ENCODE measurements around the gene DECR2.
A peak's percentile ranks its signal among the peaks of the same experiment; 100 is the strongest.
"Not testable (repeated sequence)": the region's sequence is repeated elsewhere in the genome, so short reads cannot be mapped to it uniquely, and the experiment has no call there.

Gene DECR2

DNA sequence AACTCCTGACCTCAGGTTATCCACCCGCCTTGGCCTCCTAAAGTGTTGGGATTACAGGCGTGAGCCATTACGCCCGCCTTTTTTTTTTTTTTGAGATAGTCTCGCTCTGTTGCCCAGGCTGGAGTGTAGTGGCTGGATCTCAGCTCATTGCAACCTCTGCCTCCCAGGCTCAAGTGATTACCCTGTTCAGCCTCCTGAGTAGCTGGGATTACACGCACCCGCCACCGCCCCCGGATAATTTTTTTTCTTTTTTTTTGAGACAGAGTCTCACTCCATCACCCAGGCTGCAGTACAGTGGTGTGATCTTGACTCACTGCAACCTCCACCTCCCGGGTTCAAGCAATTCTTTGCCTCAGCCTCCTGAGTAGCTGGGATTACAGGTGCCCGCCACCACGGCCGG, 20.5 kb downstream of the DECR2 start:
- DNase-seq; H3K4me3 Mint-ChIP-seq; H3K27ac Mint-ChIP-seq; ATAC-seq (replicated peaks); H3K9me3 Mint-ChIP-seq; H3K36me3 Mint-ChIP-seq: not testable (repeated sequence)
- Mint-ChIP-seq H3K27me3 (peaks cover 6 to 13% of the 10 kb centered on the region in 2 donors), H3K4me1 (peaks cover 12 to 22% of the 10 kb centered on the region in 2 donors)

- DNase-seq (no peak), ATAC-seq (replicated peaks) (no peak)
- H3K36me3 Mint-ChIP-seq, result peaks cover 5 to 19% of the 10 kb centered on the region in 2 donors
- peak overlapping the region; percentile 42 for H3K27ac Mint-ChIP-seq
- peaks cover 23 to 40% of the 10 kb centered on the region in 2 donors for H3K4me1 Mint-ChIP-seq
- H3K27me3 Mint-ChIP-seq, result peaks cover 6 to 13% of the 10 kb centered on the region in 2 donors
- no peaks in the 10 kb centered on the region for H3K9me3 Mint-ChIP-seq
- H3K4me3 Mint-ChIP-seq, result peak overlapping the region; percentile 91 to 92
These were observed 22.4 kb downstream of the DECR2 start for GRCh38 chr16:424033-424622.

GRCh38 chr16:424623-425081, 23.0 kb downstream of the DECR2 start:
- Mint-ChIP-seq H3K4me3 (peak overlapping the region; percentile 91 to 92), H3K36me3 (peaks cover 8 to 19% of the 10 kb centered on the region in 2 donors), H3K9me3 (no peaks in the 10 kb centered on the region), H3K4me1 (peaks cover 23 to 40% of the 10 kb centered on the region in 2 donors), H3K27me3 (peaks cover 6 to 13% of the 10 kb centered on the region in 2 donors), H3K27ac (peak overlapping the region; percentile 42)
- DNase-seq (no peak), ATAC-seq (replicated peaks) (no peak)

GRCh38 chr16:425082-425718, 23.5 kb downstream of the DECR2 start, which contains the start of gene RAB11FIP3:
Gene RAB11FIP3, plus strand, starts transcription at chr16:425649. Its CDS starts 358 bp downstream, at chr16:426007.
- peaks cover 23 to 40% of the 10 kb centered on the region in 2 donors for H3K4me1 Mint-ChIP-seq
- H3K36me3 Mint-ChIP-seq, result peaks cover 10 to 19% of the 10 kb centered on the region in 2 donors
- peaks cover 6 to 13% of the 10 kb centered on the region in 2 donors for H3K27me3 Mint-ChIP-seq
- H3K27ac Mint-ChIP-seq, result peak within 1 kb of the TSS; percentile 93
- ATAC-seq (replicated peaks) (peak; percentile 91 to 94), DNase-seq (peak; percentile 81)
- peak within 1 kb of the TSS; percentile 91 to 92 for H3K4me3 Mint-ChIP-seq
- H3K9me3 Mint-ChIP-seq, result no peaks in the 10 kb centered on the region

- Mint-ChIP-seq H3K27me3 (peaks cover 6 to 13% of the 10 kb centered on the region in 2 donors), H3K27ac (no peak overlapping the region), H3K9me3 (no peaks in the 10 kb centered on the region), H3K36me3 (peaks cover 11 to 19% of the 10 kb centered on the region in 2 donors), H3K4me3 (peak overlapping the region; percentile 91 to 92), H3K4me1 (peaks cover 23 to 40% of the 10 kb centered on the region in 2 donors)
- peak; percentile 56 to 63 for ATAC-seq (replicated peaks)
- no peak for DNase-seq
These were observed 24.0 kb downstream of the DECR2 start for GRCh38 chr16:425740-426114.

GRCh38 chr16:426115-426905, 24.6 kb downstream of the DECR2 start:
- peak overlapping the region; percentile 56 for H3K27ac Mint-ChIP-seq
- peaks cover 6 to 13% of the 10 kb centered on the region in 2 donors for H3K27me3 Mint-ChIP-seq
- peak; percentile 3 to 29 for ATAC-seq (replicated peaks)
- H3K4me1 Mint-ChIP-seq, result peaks cover 26 to 40% of the 10 kb centered on the region in 2 donors
- no peaks in the 10 kb centered on the region for H3K9me3 Mint-ChIP-seq
- DNase-seq, result no peak
- peak overlapping the region; percentile 83 to 88 for H3K4me3 Mint-ChIP-seq
- H3K36me3 Mint-ChIP-seq, result peaks cover 14 to 23% of the 10 kb centered on the region in 2 donors

- H3K36me3 Mint-ChIP-seq, result peaks cover 14 to 23% of the 10 kb centered on the region in 2 donors
- peaks cover 26 to 40% of the 10 kb centered on the region in 2 donors for H3K4me1 Mint-ChIP-seq
- peaks cover 6 to 13% of the 10 kb centered on the region in 2 donors for H3K27me3 Mint-ChIP-seq
- H3K4me3 Mint-ChIP-seq, result peak overlapping the region; percentile 83 to 88
- DNase-seq (no peak), ATAC-seq (replicated peaks) (no peak)
- H3K9me3 Mint-ChIP-seq, result no peaks in the 10 kb centered on the region
- H3K27ac Mint-ChIP-seq, result peak overlapping the region; percentile 14
These were observed 25.2 kb downstream of the DECR2 start for GRCh38 chr16:426906-427249.

- Mint-ChIP-seq H3K36me3 (peaks cover 14 to 23% of the 10 kb centered on the region in 2 donors), H3K4me1 (peaks cover 26 to 40% of the 10 kb centered on the region in 2 donors), H3K9me3 (no peaks in the 10 kb centered on the region), H3K4me3 (peak overlapping the region; percentile 83 to 88), H3K27ac (no peak overlapping the region), H3K27me3 (peaks cover 6 to 13% of the 10 kb centered on the region in 2 donors)
- no peak for ATAC-seq (replicated peaks)
- no peak for DNase-seq
These were observed 25.6 kb downstream of the DECR2 start for GRCh38 chr16:427250-427649.

- peaks cover 19 to 23% of the 10 kb centered on the region in 2 donors for H3K4me1 Mint-ChIP-seq
- H3K27ac Mint-ChIP-seq, result no peak overlapping the region
- no peak for ATAC-seq (replicated peaks)
- H3K27me3 Mint-ChIP-seq, result no peaks in the 10 kb centered on the region
- H3K4me3 Mint-ChIP-seq, result no peak overlapping the region
- H3K36me3 Mint-ChIP-seq, result peaks cover 17 to 31% of the 10 kb centered on the region in 2 donors
- no peak for DNase-seq
- H3K9me3 Mint-ChIP-seq, result no peaks in the 10 kb centered on the region
These were observed 29.2 kb downstream of the DECR2 start for GRCh38 chr16:430904-431303.

GRCh38 chr16:440627-441026, 38.9 kb downstream of the DECR2 start:
- Mint-ChIP-seq H3K27me3 (no peaks in the 10 kb centered on the region), H3K27ac (no peak overlapping the region), H3K9me3 (no peaks in the 10 kb centered on the region), H3K4me1 (peaks cover 21% of the 10 kb centered on the region in 2 donors), H3K4me3 (no peak overlapping the region), H3K36me3 (peaks cover 18 to 21% of the 10 kb centered on the region in 2 donors)
- DNase-seq (no peak), ATAC-seq (replicated peaks) (no peak)

DNA sequence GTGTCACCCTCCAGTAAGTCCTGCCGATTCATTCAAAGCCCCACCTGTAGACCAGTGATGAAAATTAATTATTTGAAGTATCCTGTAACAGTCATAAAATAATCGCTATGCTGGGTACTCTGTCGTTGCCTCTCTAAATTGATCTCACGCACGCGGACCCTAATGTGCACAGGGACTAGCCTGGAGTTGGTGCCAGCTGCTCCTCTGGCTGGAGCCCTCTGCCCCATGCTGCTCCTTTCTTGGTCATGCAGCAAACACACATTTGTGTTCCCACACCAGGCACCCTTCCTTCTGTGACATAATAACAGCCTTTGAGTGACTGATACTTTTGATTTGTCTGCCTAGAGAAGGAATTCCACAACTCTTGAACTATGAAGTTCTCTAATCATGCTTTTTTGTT, 39.8 kb downstream of the DECR2 start:
- Mint-ChIP-seq H3K4me3 (no peak overlapping the region), H3K27ac (peak overlapping the region; percentile 37), H3K36me3 (peaks cover 18 to 21% of the 10 kb centered on the region in 2 donors), H3K4me1 (peaks cover 21% of the 10 kb centered on the region in 2 donors), H3K27me3 (no peaks in the 10 kb centered on the region), H3K9me3 (no peaks in the 10 kb centered on the region)
- ATAC-seq (replicated peaks) (no peak), DNase-seq (no peak)

- Mint-ChIP-seq H3K27me3 (no peaks in the 10 kb centered on the region), H3K27ac (no peak overlapping the region), H3K4me1 (peaks cover 21% of the 10 kb centered on the region in 2 donors), H3K36me3 (peaks cover 19 to 21% of the 10 kb centered on the region in 2 donors), H3K9me3 (no peaks in the 10 kb centered on the region), H3K4me3 (no peak overlapping the region)
- ATAC-seq (replicated peaks) (no peak), DNase-seq (no peak)
These were observed 41.3 kb downstream of the DECR2 start for GRCh38 chr16:442976-443375.

- Mint-ChIP-seq H3K4me3 (no peak overlapping the region), H3K9me3 (no peaks in the 10 kb centered on the region), H3K36me3 (peaks cover 21 to 23% of the 10 kb centered on the region in 2 donors), H3K27ac (no peak overlapping the region), H3K27me3 (no peaks in the 10 kb centered on the region), H3K4me1 (peaks cover 21 to 22% of the 10 kb centered on the region in 2 donors)
- no peak for ATAC-seq (replicated peaks)
- no peak for DNase-seq
These were observed 42.3 kb downstream of the DECR2 start for GRCh38 chr16:444027-444426.

DNA sequence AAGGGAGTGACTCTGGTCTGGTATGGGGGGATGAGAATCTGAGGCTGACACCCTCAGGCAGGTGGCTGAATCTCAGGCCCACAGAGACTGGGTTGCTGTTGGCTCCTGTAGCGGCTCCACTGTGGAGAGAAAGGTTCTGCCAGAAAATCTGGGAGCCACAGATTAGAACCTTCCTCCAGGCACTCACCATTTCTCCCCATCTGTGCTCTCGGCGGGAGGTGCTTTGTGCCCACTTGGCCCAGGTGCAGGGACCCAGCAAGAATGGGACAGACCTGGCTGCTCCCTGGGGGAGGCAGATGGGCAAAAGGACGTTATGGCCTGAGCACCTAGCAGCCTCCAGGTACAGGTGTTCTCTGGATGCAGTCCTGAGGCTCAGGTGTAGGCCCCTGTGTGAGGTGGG, 43.9 kb downstream of the DECR2 start:
- DNase-seq (no peak), ATAC-seq (replicated peaks) (no peak)
- Mint-ChIP-seq H3K4me1 (peaks cover 20 to 31% of the 10 kb centered on the region in 2 donors), H3K27me3 (no peaks in the 10 kb centered on the region), H3K4me3 (no peak overlapping the region), H3K27ac (no peak overlapping the region), H3K9me3 (no peaks in the 10 kb centered on the region), H3K36me3 (peaks cover 16% of the 10 kb centered on the region in 2 donors)
